OCI-LY7 (cell line): ENCODE results near the gene FBXO9. TPM values are rescaled to one million over a fixed set of nuclear protein-coding genes. Genes with fewer than 3 reads are reported as not detected.

Experiments
- BruUV-seq: library from RNA; stranded (reverse); fragments of 400-500 nt; replicated peaks from 2 replicates; lab custom pipeline; 2021; lab: Mats Ljungman, UMichigan
- CTCF ChIA-PET: fragments of 300-600 bp; sonication (Branson Sonifier 250); formaldehyde crosslinking; loops from one replicate; lab custom pipeline; 2022; ENCODE audit warnings: antibody characterized with exemption; ENCODE audit not compliant: unreplicated experiment; lab: Charles Lee
- POLR2A ChIA-PET: fragments of 300-600 bp; sonication (Branson Sonifier 250); formaldehyde crosslinking; loops from one replicate; lab custom pipeline; 2022; ENCODE audit warnings: antibody characterized with exemption; lab: Charles Lee
- DNase-seq: peaks from one replicate; pipeline ENCODE4 v3.0.0-alpha.2; 2015; ENCODE audit warnings: low spot score
- H2AFZ ChIP-seq: fragments of 200-600 bp; sonication (generic), shearing (Covaris generic); 2 replicates; pipeline ENCODE4 v1.6.1; 2014; ENCODE audit warnings: mild to moderate bottlenecking, antibody characterized with exemption, low read length, moderate library complexity
- H3K27ac ChIP-seq: fragments of 200-600 bp; sonication (generic); 2 replicates; pipeline ENCODE4 v1.5.1; 2014; ENCODE audit warnings: mixed run types, low read depth, mild to moderate bottlenecking, moderate library complexity, low read length, inconsistent platforms; ENCODE audit not compliant: poor library complexity, severe bottlenecking
- H3K36me3 ChIP-seq: fragments of 200-600 bp; sonication (generic); 2 replicates; pipeline ENCODE4 v1.6.1; 2014; ENCODE audit warnings: mild to moderate bottlenecking, antibody characterized with exemption, low read length, moderate library complexity, mixed read lengths; ENCODE audit not compliant: insufficient read depth
- H3K4me1 ChIP-seq: fragments of 200-600 bp; sonication (generic); 2 replicates; pipeline ENCODE4 v1.5.1; 2014; ENCODE audit warnings: mild to moderate bottlenecking, low read length; ENCODE audit not compliant: insufficient read depth, poor library complexity, severe bottlenecking
- H3K4me2 ChIP-seq: fragments of 200-600 bp; sonication (generic); 2 replicates; pipeline ENCODE4 v1.6.1; 2014; ENCODE audit warnings: mild to moderate bottlenecking, low read length
- H3K4me3 ChIP-seq: fragments of 200-600 bp; sonication (generic); 2 replicates; pipeline ENCODE4 v1.5.1; 2014; ENCODE audit warnings: mild to moderate bottlenecking, low read depth, low read length; ENCODE audit not compliant: poor library complexity, severe bottlenecking
- H3K79me2 ChIP-seq: fragments of 200-600 bp; sonication (generic); 2 replicates; pipeline ENCODE4 v1.6.1; 2016; ENCODE audit warnings: low read depth, mild to moderate bottlenecking, low read length, moderate library complexity, mixed read lengths; ENCODE audit not compliant: insufficient read depth
- H3K9me2 ChIP-seq: fragments of 200-600 bp; sonication (generic); 2 replicates; pipeline ENCODE4 v1.6.1; 2016; ENCODE audit warnings: mild to moderate bottlenecking, low read length, mixed read lengths; ENCODE audit not compliant: insufficient read depth
- H3K9me3 ChIP-seq: fragments of 200-600 bp; sonication (generic); 2 replicates; pipeline ENCODE4 v1.6.1; 2014; ENCODE audit warnings: mild to moderate bottlenecking, mixed run types, low read length, mixed read lengths
- H4K20me1 ChIP-seq: fragments of 200-600 bp; sonication (generic); 2 replicates; pipeline ENCODE4 v1.6.1; 2014; ENCODE audit warnings: mild to moderate bottlenecking, antibody characterized with exemption, low read length, moderate library complexity, mixed read lengths; ENCODE audit not compliant: insufficient read depth
- CTCF ChIP-seq: fragments of 200-600 bp; sonication (generic); conservative IDR thresholded peaks from 2 replicates; pipeline ENCODE4 v1.5.1; 2014; ENCODE audit warnings: mild to moderate bottlenecking, antibody characterized with exemption, low read length, moderate library complexity, mixed read lengths
- EZH2phosphoT487 ChIP-seq: fragments of 200-600 bp; sonication (generic); IDR thresholded peaks from 2 replicates; pipeline ENCODE4 v1.6.1; 2018; ENCODE audit warnings: low read depth, borderline replicate concordance, mild to moderate bottlenecking, mixed run types, antibody characterized with exemption, low read length, moderate library complexity, mixed read lengths
- intact Hi-C: fragments of 100-400 bp; cut with micrococcal nuclease; formaldehyde crosslinking; loops from one replicate; pipeline ENCODE4 v1.10.0; 2022; ENCODE audit not compliant: unreplicated experiment
- total RNA-seq, 2 experiments: library from RNA; depleted of rRNA in 1 of 2; stranded (reverse); fragments of >200 nt in 1 of 2; shearing (Covaris generic) in 1 of 2; gene quantifications; 2 replicates each; pipeline ENCODE4 v1.2.3, GENCODE V29; 2014 to 2022

The FBXO9 gene
- total RNA-seq, 2 experiments from 2014 or later, result 23.5 to 67.7 TPM

GRCh38 chr6:53130569-53131290, 65.5 kb downstream of the FBXO9 start:
- BruUV-seq, result no TSS peak
- intact Hi-C loops, result no loop called here

GRCh38 chr6:53133961-53134360, 68.8 kb downstream of the FBXO9 start:
- DNase-seq, result no peak
- ChIA-PET CTCF (no interaction called here), POLR2A (interaction anchor here (0.6 kb wide), 1 partner anchor 314 kb away, joined by 4 read pairs; no protein-coding TSS in a partner anchor)
- Histone ChIP-seq H3K79me2 (no peaks in the 10 kb centered on the region), H3K27ac (no peak overlapping the region), H2AFZ (no peak overlapping the region), H3K9me3 (no peaks in the 10 kb centered on the region), H3K4me2 (no peak overlapping the region), H3K9me2 (no peaks in the 10 kb centered on the region), H3K4me3 (no peak overlapping the region), H4K20me1 (no peaks in the 10 kb centered on the region), H3K36me3 (no peaks in the 10 kb centered on the region), H3K4me1 (no peaks in the 10 kb centered on the region)
- no TSS peak for BruUV-seq
- intact Hi-C loops, result no loop called here
- no peak for TF ChIP-seq EZH2phosphoT487
- TF ChIP-seq CTCF, result no peak

More at GRCh38 chr6:53130569-53131290, 65.5 kb downstream of the FBXO9 start:
- H3K36me3 ChIP-seq, result no peaks in the 10 kb centered on the region
- ChIA-PET CTCF (no interaction called here), POLR2A (interaction anchor here (0.6 to 1.5 kb wide), 2 partner anchors 62 to 299 kb away, joined by 3 read pairs; no protein-coding TSS in a partner anchor)
- no peaks in the 10 kb centered on the region for H3K9me2 ChIP-seq
- H3K27ac ChIP-seq, result no peak overlapping the region
- no peak overlapping the region for H2AFZ ChIP-seq
- no peak overlapping the region for H3K4me2 ChIP-seq
- no peak for DNase-seq
- H3K9me3 ChIP-seq, result no peaks in the 10 kb centered on the region
- no peak overlapping the region for H3K4me3 ChIP-seq
- TF ChIP-seq EZH2phosphoT487, result no peak
- no peak for TF ChIP-seq CTCF
- H3K4me1 ChIP-seq, result no peaks in the 10 kb centered on the region
- no peaks in the 10 kb centered on the region for H3K79me2 ChIP-seq
- H4K20me1 ChIP-seq, result no peaks in the 10 kb centered on the region

- no peak for DNase-seq
- TF ChIP-seq EZH2phosphoT487 (no peak), CTCF (no peak)
- no peaks in the 10 kb centered on the region for H3K79me2 ChIP-seq
- H3K9me2 ChIP-seq, result no peaks in the 10 kb centered on the region
- no peak overlapping the region for H3K4me3 ChIP-seq
- ChIA-PET CTCF (no interaction called here), POLR2A (interaction anchor here (0.6 to 0.7 kb wide), 2 partner anchors 313 to 343 kb away, joined by 3 to 4 read pairs; no protein-coding TSS in a partner anchor)
- BruUV-seq, result no TSS peak
- intact Hi-C loops, result no loop called here
- H3K4me1 ChIP-seq, result no peaks in the 10 kb centered on the region
- H3K27ac ChIP-seq, result no peak overlapping the region
- no peak overlapping the region for H2AFZ ChIP-seq
- H3K36me3 ChIP-seq, result no peaks in the 10 kb centered on the region
- no peaks in the 10 kb centered on the region for H4K20me1 ChIP-seq
- no peaks in the 10 kb centered on the region for H3K9me3 ChIP-seq
- no peak overlapping the region for H3K4me2 ChIP-seq
Observed at GRCh38 chr6:53134601-53135235, 69.5 kb downstream of the FBXO9 start.
